ENCODE measurements around the gene CCDC78. TPM values are rescaled to one million over a fixed set of nuclear protein-coding genes. Genes with fewer than 3 reads are reported as not detected.

The CCDC78 gene
- polyA plus RNA-seq, 1 donor (not counting 4 experiments of a cell fraction or from before 2014, with no cell fraction given) = 2.5 TPM

DNA sequence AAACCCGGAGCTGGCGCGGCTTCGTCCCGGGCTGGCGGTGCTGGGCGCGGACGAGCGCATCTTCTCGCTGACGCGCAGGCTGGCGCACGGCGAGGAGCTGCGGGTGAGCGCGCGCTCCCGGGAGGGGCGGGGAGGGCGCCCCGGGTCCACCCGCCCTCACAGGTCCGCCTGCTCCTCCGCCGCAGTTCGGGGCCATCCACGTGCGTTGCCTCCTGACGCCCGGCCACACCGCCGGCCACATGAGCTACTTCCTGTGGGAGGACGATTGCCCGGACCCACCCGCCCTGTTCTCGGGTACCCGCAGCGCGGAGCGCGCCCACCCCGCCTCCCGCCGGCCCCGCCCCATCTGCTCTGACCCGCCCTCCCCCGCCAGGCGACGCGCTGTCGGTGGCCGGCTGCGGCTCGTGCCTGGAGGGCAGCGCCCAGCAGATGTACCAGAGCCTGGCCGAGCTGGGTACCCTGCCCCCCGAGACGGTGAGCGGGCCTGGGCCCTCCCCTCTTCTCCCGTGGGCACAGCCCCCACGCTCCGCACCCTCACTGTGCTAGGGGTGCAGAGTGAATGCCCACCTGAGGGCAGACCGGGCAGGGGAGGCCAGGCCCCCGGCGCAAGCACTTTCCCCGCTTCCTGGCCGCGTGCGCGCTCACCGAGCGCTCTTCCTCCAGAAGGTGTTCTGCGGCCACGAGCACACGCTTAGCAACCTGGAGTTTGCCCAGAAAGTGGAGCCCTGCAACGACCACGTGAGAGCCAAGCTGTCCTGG, 2.1 kb upstream of the CCDC78 start:
- FAIRE-seq = peak; percentile 41

DNA sequence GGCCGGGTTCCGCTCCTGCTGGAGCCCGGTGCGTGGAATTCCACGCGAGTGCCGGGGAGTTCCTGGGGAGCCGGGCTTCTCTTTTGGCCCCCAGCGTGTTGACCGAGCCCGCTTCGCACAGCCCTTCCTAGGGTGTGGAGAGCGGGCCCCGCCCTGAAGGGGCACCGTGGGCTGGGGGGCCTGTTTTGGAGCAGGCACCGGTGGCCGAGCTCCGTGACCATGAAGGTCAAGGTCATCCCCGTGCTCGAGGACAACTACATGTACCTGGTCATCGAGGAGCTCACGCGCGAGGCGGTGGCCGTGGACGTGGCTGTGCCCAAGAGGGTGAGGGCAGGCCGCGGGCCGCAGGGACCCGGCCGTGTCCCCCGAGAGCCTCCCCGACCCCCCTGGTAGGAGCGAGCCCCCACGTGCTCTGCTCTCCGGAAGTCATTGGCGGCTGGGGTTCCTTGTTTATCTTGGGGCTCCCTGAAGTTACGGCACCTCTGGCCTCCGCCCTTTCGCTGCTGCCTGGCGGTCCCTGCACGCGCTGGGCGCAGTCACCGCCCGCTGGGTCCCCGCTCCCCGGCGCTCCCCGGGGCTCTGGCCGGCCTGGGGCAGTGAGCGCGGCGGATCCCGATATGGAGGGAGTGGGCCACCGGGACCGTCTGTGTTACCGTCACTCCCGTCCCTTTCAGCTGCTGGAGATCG, 1.2 kb upstream of the CCDC78 start:
- no peak for TF ChIP-seq EZH2 (IDR thresholded peaks at IDR 0.05; ENCODE audit: low read length)
- TF ChIP-seq, protein P1, sequence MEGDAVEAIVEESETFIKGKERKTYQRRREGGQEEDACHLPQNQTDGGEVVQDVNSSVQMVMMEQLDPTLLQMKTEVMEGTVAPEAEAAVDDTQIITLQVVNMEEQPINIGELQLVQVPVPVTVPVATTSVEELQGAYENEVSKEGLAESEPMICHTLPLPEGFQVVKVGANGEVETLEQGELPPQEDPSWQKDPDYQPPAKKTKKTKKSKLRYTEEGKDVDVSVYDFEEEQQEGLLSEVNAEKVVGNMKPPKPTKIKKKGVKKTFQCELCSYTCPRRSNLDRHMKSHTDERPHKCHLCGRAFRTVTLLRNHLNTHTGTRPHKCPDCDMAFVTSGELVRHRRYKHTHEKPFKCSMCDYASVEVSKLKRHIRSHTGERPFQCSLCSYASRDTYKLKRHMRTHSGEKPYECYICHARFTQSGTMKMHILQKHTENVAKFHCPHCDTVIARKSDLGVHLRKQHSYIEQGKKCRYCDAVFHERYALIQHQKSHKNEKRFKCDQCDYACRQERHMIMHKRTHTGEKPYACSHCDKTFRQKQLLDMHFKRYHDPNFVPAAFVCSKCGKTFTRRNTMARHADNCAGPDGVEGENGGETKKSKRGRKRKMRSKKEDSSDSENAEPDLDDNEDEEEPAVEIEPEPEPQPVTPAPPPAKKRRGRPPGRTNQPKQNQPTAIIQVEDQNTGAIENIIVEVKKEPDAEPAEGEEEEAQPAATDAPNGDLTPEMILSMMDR (optimal IDR thresholded peaks at IDR 0.05 in 1 of 3, IDR thresholded peaks at IDR 0.05 in 1 of 3, conservative IDR thresholded peaks at IDR 0.05 in 1 of 3; ENCODE audit: extremely low read depth in 1 of 3, insufficient read depth in 2 of 3, low read length in 3 of 3) = no peak
- H3K36me3 ChIP-seq (ENCODE audit: control insufficient read depth in 2 of 2, extremely low read depth in 1 of 2, insufficient read depth in 2 of 2, low read length in 2 of 2) = peaks cover 0 to 6% of the 10 kb centered on the region in 2 experiments
- peak overlapping the region; percentile 95 for H3K4me2 ChIP-seq (ENCODE audit: control insufficient read depth, extremely low read depth, insufficient read depth, low read depth, low read length)
- H3K79me2 ChIP-seq (ENCODE audit: control insufficient read depth, insufficient read depth, low read length) = no peaks in the 10 kb centered on the region
- no peaks in the 10 kb centered on the region for H3K9me1 ChIP-seq (ENCODE audit: control insufficient read depth, extremely low read depth, insufficient read depth, low read length)
- H2AFZ ChIP-seq (ENCODE audit: control insufficient read depth, low read length) = peak overlapping the region; percentile 12
- FAIRE-seq (no peak), DNase-seq (ENCODE audit: low read depth, low spot score) (no peak)
- H3K27me3 ChIP-seq (ENCODE audit: control insufficient read depth, extremely low read depth, insufficient read depth, low read length) = no peaks in the 10 kb centered on the region
- H3K4me1 ChIP-seq (ENCODE audit: control insufficient read depth, extremely low read depth, insufficient read depth, low read length) = peaks cover 4% of the 10 kb centered on the region
- peak overlapping the region; percentile 26 for H3K27ac ChIP-seq (ENCODE audit: control insufficient read depth, insufficient read depth, low read length)
- dilution Hi-C loops (cut with MboI; ENCODE audit: extremely low pct_ligation_motif_present, low sequenced_read_pairs) = no loop called here
- H3K4me3 ChIP-seq (ENCODE audit: control insufficient read depth in 2 of 3, extremely low read depth in 1 of 3, insufficient read depth in 2 of 3, low read depth in 1 of 3, low read length in 3 of 3) = peak overlapping the region; percentile 71 to 77 (median 76)
- H4K20me1 ChIP-seq (ENCODE audit: control insufficient read depth, extremely low read depth, insufficient read depth, low read length) = no peaks in the 10 kb centered on the region
- no peaks in the 10 kb centered on the region for H3K9me3 ChIP-seq (ENCODE audit: control insufficient read depth, low read depth, low read length)
- peak overlapping the region; percentile 76 for H3K9ac ChIP-seq (ENCODE audit: control insufficient read depth, extremely low read depth, insufficient read depth, low read length)

More for the DNA sequence above, 2.1 kb upstream of the CCDC78 start:
- Histone ChIP-seq H3K27me3 (ENCODE audit: control insufficient read depth, extremely low read depth, insufficient read depth, low read length) (no peaks in the 10 kb centered on the region), H3K9ac (ENCODE audit: control insufficient read depth, extremely low read depth, insufficient read depth, low read length) (peak overlapping the region; percentile 37), H3K9me1 (ENCODE audit: control insufficient read depth, extremely low read depth, insufficient read depth, low read length) (no peaks in the 10 kb centered on the region), H4K20me1 (ENCODE audit: control insufficient read depth, extremely low read depth, insufficient read depth, low read length) (no peaks in the 10 kb centered on the region), H3K9me3 (ENCODE audit: control insufficient read depth, low read depth, low read length) (no peaks in the 10 kb centered on the region), H3K4me2 (ENCODE audit: control insufficient read depth, extremely low read depth, insufficient read depth, low read depth, low read length) (peak overlapping the region; percentile 60), H3K36me3 (ENCODE audit: control insufficient read depth in 2 of 2, extremely low read depth in 1 of 2, insufficient read depth in 2 of 2, low read length in 2 of 2) (peaks cover 5 to 8% of the 10 kb centered on the region in 2 experiments), H3K4me3 (ENCODE audit: control insufficient read depth in 2 of 3, extremely low read depth in 1 of 3, insufficient read depth in 2 of 3, low read depth in 1 of 3, low read length in 3 of 3) (peak overlapping the region in 2 of 3 experiments; percentile 32 to 77), H3K79me2 (ENCODE audit: control insufficient read depth, insufficient read depth, low read length) (no peaks in the 10 kb centered on the region), H2AFZ (ENCODE audit: control insufficient read depth, low read length) (no peak overlapping the region), H3K27ac (ENCODE audit: control insufficient read depth, insufficient read depth, low read length) (no peak overlapping the region), H3K4me1 (ENCODE audit: control insufficient read depth, extremely low read depth, insufficient read depth, low read length) (peaks cover 4% of the 10 kb centered on the region)
- TF ChIP-seq, protein P1 (optimal IDR thresholded peaks at IDR 0.05 in 1 of 3, IDR thresholded peaks at IDR 0.05 in 1 of 3, conservative IDR thresholded peaks at IDR 0.05 in 1 of 3; ENCODE audit: extremely low read depth in 1 of 3, insufficient read depth in 2 of 3, low read length in 3 of 3) = no peak
- TF ChIP-seq EZH2 (IDR thresholded peaks at IDR 0.05; ENCODE audit: low read length) = no peak
- dilution Hi-C loops (cut with MboI; ENCODE audit: extremely low pct_ligation_motif_present, low sequenced_read_pairs) = no loop called here
- no peak for DNase-seq (ENCODE audit: low read depth, low spot score)
